HG03469 (cell line): Measurements from ENCODE around the gene ADAMTS13.

Experiments
- ATAC-seq: cut with Tn5 transposase; IDR thresholded peaks from one replicate; pipeline ENCODE4 v1.9.1; 2021; ENCODE audit warnings: mild to moderate bottlenecking, moderate library complexity, moderate number of reproducible peaks; ENCODE audit not compliant: unreplicated experiment

Gene ADAMTS13

DNA sequence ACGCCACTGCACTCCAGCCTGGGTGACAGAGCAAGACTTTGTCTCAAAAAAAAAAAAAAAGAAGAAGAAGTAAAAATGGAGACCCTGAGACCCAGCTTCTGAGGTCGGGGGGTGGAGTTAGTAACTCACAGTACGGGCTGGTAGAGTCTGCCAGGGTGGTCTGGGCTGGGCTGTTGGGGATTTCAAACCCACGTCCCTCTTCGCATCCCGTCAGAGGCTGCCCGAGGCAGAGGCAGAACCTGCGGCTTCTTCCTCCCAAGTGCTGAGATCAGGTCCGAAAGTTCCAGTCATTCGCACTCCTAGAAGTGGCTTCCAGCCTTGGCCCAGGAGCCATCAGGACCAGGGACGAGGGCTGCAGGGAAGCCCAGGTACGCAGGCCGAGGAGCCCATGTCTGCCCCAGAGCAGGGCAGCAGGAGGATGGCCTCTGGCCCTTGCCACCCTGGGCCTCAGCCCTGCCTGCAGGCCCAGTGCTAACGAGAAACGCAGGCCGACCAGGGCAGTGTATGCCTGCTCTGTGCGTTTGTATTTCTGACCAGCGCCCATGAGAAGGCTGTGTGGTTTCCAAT lies 66.6 kb downstream of the ADAMTS13 start:
- no peak for ATAC-seq

DNA sequence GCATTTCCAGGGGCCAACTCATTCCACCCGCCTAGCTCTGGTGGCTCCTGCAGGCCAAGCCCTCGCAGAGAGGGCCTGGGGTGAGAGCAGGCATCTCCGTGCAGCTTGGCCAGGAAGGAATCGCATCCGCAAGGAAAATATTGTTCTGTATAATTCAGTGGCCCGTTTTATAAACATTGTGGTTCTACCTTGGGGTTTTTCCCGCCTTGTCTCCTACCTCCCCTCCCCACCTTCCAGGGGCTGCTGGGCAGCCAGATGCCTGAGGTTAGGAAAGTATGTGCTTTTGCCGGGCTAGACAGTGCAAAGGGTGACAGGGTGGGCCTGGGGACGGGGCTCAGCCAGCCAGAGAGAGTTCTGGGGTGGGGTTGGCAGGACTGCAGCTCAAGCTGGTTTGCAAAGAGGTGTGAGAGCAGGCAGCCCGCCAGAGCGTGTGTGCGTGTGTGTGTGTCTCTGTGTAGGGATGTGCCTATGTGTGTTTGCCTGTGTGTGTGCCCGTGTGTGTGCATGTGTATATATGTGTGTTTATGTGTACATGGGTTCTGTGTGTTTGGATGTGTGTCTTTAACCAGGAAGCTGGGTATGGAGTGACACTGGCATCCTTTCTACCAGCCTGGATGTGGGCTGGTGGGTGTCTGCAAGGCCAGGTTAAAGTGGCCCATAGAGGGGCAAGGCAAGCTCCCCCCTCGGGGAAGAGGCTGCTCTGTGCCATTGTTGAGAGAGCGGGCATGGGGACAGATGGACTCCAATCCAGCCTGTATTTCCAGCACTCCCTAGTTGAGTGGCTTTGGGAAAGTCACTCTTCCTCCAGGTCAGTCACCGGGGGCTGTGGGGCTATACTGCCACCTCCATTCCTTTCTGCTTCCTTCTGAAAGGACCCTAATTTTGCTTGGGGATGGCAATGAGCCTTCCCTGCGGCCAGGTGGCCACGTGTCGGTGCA lies 67.4 kb downstream of the ADAMTS13 start:
- ATAC-seq: no peak

GRCh38 chr9:133490201-133490681 lies 68.1 kb downstream of the ADAMTS13 start:
- no peak for ATAC-seq

GRCh38 chr9:133490865-133491655 lies 68.9 kb downstream of the ADAMTS13 start:
- ATAC-seq: no peak

GRCh38 chr9:133491656-133491925 lies 69.4 kb downstream of the ADAMTS13 start:
- no peak for ATAC-seq

GRCh38 chr9:133492061-133493021 lies 70.2 kb downstream of the ADAMTS13 start:
- ATAC-seq: no peak

GRCh38 chr9:133493428-133493827 lies 71.3 kb downstream of the ADAMTS13 start:
- ATAC-seq: no peak

GRCh38 chr9:133493845-133494540 lies 71.8 kb downstream of the ADAMTS13 start:
- ATAC-seq: no peak

DNA sequence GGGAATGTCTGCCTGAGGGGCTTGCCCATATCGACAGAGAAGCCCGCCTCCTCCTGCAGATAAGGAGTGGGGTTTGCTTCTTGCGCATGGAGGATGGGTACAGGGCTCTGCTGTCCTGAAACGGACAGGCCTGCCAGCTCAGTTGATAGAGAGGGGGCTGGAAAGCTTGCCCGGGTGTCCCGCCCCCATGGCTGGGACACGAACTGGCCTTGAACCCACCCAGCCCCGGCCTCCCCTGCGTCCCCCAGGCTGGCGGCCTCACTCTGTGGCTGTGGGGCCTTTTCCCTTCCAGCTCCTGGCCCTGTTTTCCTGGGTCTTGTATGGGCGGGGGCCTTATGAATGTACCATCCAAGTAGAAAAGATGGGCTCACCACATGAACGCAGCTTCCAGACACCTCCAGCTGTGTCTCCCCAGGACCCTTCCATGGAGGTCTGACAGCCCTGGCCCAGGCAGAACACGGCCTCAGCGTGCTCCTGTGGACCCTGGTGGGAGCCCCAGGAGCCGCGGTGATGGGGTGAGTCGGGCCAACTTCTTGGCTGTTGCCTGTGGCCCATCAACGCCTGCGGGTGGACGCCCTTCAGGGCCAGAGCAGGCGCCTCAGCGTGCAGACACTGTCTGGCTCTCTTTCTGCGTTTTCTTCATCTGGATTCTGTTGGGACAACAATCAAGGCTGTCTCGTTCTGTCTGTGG lies 72.6 kb downstream of the ADAMTS13 start:
- no peak for ATAC-seq

DNA sequence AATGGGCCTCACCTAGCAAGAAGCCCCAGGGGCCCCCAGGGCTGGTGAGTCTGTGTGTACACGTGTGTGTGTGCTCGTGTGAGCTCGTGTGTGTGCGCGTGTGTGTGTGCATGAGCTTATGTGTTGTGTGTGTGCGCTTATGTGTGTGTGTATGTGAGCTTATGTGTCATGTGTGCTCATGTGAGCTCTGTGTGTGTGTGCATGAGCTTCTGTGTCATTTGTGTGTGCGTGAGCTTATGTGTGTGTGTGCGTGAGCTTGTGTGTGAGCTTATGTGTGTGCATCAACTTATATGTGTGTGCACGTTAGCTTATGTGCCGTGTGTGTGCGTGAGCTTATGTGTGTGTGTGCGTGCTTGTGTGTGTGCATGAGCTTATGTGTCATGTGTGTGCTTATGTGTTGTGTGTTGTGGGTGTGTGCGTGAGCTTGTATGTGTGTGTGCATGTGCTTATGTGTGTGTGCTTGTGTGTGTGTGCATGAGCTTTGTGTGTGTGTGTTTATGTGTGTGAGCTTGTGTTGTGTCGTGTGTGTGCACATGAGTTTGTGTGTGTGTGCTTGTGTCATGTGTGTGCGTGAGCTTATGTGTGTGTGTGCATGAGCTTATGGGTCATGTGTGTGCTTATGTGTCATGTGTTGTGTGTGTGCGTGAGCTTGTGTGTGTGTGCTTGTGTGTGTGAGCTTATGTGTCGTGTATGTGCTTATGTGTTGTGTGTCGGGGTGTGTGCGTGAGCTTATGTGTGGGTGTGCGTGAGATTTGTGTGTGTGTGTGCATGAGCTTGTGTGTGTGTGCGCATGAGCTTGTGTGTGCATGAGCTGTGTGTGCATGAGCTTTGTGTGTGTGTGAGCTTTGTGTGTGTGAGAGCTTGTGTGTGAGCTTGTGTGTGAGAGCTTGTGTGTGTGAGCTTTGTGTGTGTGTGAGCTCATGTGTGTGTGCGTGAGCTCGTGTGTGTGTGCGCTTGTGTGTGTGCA lies 73.4 kb downstream of the ADAMTS13 start:
- ATAC-seq: no peak

- ATAC-seq: no peak
Measured at GRCh38 chr9:133496861-133497842, 75.0 kb downstream of the ADAMTS13 start.

GRCh38 chr9:133499132-133499891 lies 77.1 kb downstream of the ADAMTS13 start:
- ATAC-seq: no peak

- ATAC-seq: no peak
Measured at GRCh38 chr9:133499892-133500270, 77.7 kb downstream of the ADAMTS13 start.

DNA sequence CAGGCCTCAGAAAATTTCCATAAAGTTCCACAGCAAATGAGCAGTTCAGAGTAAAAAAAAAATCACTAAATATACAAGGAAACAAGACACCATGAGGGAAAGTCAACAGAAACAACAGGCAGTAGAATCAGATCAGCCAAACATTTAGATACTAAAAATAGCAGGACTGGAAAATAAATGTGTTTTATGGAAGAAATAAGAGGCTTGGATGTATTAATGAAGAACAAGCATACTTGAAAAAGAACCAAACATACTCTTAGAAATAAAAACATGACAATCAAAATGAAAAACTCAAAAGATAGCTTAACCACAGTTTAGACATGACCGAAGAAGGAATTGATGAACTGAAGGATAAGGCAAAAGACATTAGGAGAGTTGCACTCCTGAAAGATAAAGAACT lies 79.9 kb downstream of the ADAMTS13 start:
- ATAC-seq: no peak

DNA sequence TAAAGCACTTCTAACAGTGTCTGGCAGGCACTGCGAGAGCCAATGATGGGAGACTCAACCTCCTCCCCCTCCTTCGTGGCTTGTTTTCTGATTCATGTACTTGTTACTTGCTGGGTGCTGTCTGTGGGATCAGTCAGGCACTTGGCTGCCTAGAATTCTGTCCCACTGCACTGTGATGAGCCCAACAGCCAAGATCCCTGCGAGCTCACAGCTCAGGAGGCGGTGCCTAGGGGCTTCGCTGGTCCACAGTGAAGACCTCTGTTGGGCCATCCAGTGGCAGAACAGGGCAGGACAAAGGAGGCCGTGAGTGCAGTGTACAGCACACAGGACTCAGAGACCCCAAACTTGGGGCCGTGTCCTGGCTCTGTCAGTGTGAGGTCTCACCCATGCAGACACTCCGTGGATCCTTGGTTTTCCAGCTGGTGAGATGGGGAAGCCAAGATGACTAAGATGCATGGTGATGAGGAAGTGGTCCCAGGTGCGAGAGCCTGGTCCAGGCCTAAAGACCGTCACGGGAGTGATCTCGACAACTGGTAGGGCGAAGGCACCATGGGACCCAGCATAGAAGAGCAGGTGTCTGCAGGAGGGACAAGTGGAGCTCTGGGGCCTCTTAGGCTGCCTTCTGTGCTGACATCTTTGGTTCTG lies 83.1 kb downstream of the ADAMTS13 start:
- ATAC-seq: no peak
